Effector memory CD4-positive, alpha-beta T cell (primary cell): ENCODE data around the gene NCKAP1.

Experiments
- DNase-seq, 3 donors: peaks; one replicate each; pipeline ENCODE4 v3.0.0-alpha.2; 2020
- H3K27ac ChIP-seq: 2 replicates; pipeline ENCODE4 v1.7.0; 2013; ENCODE audit warnings: mild to moderate bottlenecking, low read length, moderate library complexity; ENCODE audit not compliant: insufficient read depth, poor library complexity, severe bottlenecking
- H3K27me3 ChIP-seq: replicated peaks from 2 replicates; pipeline ENCODE4 v1.7.0; 2013; ENCODE audit warnings: mild to moderate bottlenecking, low read length; ENCODE audit not compliant: insufficient read depth, control insufficient read depth, poor library complexity, severe bottlenecking
- H3K36me3 ChIP-seq: 2 replicates; pipeline ENCODE4 v1.7.0; 2013; ENCODE audit warnings: mild to moderate bottlenecking, low read length, moderate library complexity; ENCODE audit not compliant: control insufficient read depth, insufficient read depth
- H3K4me1 ChIP-seq: 2 replicates; pipeline ENCODE4 v1.7.0; 2013; ENCODE audit warnings: low read length, mild to moderate bottlenecking; ENCODE audit not compliant: control insufficient read depth, insufficient read depth, poor library complexity, severe bottlenecking
- H3K4me3 ChIP-seq: 2 replicates; pipeline ENCODE4 v1.7.0; 2013; ENCODE audit warnings: low read length, low read depth, mild to moderate bottlenecking; ENCODE audit not compliant: insufficient read depth, poor library complexity, severe bottlenecking
- H3K9me3 ChIP-seq: 2 replicates; pipeline ENCODE4 v1.7.0; 2013; ENCODE audit warnings: mild to moderate bottlenecking, low read length, moderate library complexity; ENCODE audit not compliant: control insufficient read depth
- total RNA-seq, 3 donors: gene quantifications; one replicate each; lab custom pipeline; 2026; lab: John Stamatoyannopoulos, UW

The NCKAP1 gene, protein sequence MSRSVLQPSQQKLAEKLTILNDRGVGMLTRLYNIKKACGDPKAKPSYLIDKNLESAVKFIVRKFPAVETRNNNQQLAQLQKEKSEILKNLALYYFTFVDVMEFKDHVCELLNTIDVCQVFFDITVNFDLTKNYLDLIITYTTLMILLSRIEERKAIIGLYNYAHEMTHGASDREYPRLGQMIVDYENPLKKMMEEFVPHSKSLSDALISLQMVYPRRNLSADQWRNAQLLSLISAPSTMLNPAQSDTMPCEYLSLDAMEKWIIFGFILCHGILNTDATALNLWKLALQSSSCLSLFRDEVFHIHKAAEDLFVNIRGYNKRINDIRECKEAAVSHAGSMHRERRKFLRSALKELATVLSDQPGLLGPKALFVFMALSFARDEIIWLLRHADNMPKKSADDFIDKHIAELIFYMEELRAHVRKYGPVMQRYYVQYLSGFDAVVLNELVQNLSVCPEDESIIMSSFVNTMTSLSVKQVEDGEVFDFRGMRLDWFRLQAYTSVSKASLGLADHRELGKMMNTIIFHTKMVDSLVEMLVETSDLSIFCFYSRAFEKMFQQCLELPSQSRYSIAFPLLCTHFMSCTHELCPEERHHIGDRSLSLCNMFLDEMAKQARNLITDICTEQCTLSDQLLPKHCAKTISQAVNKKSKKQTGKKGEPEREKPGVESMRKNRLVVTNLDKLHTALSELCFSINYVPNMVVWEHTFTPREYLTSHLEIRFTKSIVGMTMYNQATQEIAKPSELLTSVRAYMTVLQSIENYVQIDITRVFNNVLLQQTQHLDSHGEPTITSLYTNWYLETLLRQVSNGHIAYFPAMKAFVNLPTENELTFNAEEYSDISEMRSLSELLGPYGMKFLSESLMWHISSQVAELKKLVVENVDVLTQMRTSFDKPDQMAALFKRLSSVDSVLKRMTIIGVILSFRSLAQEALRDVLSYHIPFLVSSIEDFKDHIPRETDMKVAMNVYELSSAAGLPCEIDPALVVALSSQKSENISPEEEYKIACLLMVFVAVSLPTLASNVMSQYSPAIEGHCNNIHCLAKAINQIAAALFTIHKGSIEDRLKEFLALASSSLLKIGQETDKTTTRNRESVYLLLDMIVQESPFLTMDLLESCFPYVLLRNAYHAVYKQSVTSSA
- total RNA-seq, result 11.8 to 14.5 (median 12.8) reads per million in 3 donors

DNA sequence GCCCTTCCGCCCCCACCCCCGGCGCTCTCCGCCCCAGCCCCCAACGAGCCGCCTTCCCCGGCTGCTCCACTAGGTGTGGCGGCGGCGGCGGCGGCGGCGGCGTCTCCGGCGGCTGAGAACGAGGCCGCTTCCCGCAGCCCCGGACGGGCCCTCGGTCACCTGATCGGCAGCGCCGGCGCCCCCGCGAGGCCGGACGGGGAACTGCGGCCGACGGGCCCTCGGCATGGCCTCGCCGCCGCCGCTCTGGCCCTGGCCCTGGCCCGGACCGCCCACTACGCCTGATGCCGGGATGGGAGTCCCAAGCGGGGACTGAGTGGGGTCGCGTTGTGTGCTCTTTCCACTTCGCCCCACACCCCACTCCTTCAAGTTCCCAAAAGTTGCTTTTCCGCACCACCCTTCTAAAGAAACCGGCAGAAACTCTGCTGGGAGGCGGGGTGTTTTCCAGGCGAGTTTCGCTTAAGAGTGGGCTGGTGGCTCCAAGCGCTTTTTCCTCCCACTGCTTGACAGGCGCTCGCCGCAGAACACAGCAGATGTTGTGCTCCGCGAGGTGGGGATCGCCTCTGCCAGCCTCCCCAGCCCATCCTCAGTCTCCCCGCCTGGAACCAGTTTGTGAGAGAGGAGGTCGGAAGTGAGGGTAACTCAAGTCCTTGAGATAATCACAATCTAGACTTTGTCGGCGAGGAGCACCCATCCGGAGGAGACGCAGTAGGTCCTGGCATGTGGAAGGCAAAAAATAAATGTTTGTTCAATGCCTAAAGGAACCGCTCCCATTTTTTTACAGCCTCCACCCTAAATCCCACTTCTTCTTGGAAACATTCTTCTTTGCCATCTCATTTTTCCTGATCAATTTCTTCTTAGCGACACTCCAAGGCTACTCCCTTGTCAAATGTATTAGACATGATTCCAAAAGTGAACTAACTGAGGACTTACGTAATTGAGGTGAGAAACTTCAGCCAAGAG lies at the start of gene NCKAP1:
NCKAP1 (minus strand) TSS at position 117 of the 960 bp plus-strand sequence. CDS start 358 bp downstream, outside the sequence.
- Histone ChIP-seq H3K36me3 (no peaks in the 10 kb centered on the region), H3K27ac (peak within 1 kb of the TSS; percentile 6), H3K4me1 (peaks cover 23% of the 10 kb centered on the region), H3K4me3 (peak within 1 kb of the TSS; percentile 69), H3K9me3 (no peaks in the 10 kb centered on the region), H3K27me3 (peaks cover 11% of the 10 kb centered on the region)
- peak; percentile 73 to 82 (median 78) for DNase-seq

DNA sequence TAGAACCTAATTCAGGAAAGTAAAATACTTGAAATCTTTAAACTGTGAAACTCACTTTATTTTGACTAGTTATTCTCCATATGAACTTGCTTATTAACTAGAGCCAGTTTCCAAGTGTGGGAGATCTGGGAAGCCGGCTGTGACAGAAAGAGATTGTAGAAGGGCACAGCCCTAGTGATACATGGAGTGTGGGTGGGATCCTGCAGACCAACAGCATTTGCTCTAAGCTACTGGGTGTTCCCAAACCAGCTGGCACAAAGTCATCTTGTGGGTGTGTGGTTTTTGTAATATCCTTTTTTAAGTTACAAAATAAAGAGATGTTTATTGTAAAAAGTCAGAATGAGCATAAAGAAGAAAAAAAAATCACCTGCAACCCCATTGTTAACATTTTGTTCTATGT lies 43.7 kb upstream of the NCKAP1 start:
- H3K4me3 ChIP-seq, result no peak overlapping the region
- no peaks in the 10 kb centered on the region for H3K36me3 ChIP-seq
- no peaks in the 10 kb centered on the region for H3K9me3 ChIP-seq
- DNase-seq, result no peak
- no peaks in the 10 kb centered on the region for H3K27me3 ChIP-seq
- H3K27ac ChIP-seq, result no peak overlapping the region
- H3K4me1 ChIP-seq, result no peaks in the 10 kb centered on the region

DNA sequence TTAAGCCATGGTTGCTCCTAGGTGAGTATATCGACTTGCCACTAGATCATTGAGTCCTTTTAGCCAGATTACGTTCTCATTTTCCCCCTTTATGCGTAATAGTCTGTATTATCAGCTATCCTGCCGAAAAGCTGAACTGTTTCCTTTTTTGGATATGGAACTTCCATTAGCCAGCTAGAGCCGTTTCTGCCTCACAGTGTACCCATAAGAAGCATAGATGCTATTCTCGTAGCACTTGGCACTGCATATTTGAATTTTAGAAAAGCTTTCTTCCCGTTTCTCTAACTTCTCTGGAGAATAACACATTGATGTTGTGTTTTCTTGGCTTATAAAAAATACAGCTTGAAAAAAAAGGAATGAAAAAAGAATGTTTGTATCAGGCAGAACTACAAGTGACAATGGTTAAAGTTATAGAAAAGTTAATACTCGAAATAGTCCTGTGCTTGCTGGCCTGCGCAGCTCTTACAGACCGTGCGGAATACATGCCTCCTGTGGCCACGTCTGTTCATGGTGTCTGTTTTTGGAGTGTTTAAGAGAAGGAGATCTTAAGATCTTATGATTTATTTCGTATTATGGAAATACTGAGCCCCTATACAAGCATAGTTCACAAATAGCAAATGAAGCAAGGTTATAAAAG lies 41.0 kb upstream of the NCKAP1 start:
- no peaks in the 10 kb centered on the region for H3K9me3 ChIP-seq
- H3K36me3 ChIP-seq, result no peaks in the 10 kb centered on the region
- no peaks in the 10 kb centered on the region for H3K4me1 ChIP-seq
- H3K4me3 ChIP-seq, result peak overlapping the region; percentile 80
- no peak for DNase-seq
- no peaks in the 10 kb centered on the region for H3K27me3 ChIP-seq
- no peak overlapping the region for H3K27ac ChIP-seq

DNA sequence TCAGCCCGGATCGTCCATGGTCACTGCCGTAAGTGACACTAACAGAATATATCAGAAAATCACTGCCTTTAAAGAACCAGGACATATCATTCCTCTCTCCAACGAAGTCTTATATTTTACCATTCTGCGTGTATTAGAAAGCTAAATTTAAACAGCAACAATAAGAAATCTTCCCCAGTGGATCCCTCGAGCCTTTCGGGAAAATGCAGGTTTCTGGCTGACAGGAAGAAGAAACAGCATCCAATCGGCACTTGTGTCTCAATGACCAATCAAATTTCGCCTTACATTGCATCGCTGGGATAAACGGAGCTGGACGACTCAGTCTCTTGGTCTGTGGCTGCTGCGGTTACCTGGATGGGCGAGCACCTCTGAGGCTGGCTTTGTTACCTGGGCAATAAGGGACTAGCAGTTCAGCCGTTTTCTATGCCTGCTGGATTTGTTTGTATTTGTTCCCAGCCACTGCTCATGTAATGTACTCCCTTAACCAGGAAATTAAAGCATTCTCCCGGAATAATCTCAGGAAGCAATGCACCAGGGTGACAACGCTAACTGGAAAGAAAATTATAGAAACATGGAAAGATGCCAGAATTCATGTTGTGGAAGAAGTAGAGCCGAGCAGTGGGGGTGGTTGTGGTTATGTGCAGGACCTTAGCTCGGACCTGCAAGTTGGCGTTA lies 40.3 kb upstream of the NCKAP1 start, which contains the start of gene DUSP19:
DUSP19 (plus strand) TSS at position 284 of the 675 bp plus-strand sequence; CDS start at position 471, 187 bp downstream.
- Histone ChIP-seq H3K9me3 (no peaks in the 10 kb centered on the region), H3K4me1 (no peaks in the 10 kb centered on the region), H3K27me3 (no peaks in the 10 kb centered on the region)

DNA sequence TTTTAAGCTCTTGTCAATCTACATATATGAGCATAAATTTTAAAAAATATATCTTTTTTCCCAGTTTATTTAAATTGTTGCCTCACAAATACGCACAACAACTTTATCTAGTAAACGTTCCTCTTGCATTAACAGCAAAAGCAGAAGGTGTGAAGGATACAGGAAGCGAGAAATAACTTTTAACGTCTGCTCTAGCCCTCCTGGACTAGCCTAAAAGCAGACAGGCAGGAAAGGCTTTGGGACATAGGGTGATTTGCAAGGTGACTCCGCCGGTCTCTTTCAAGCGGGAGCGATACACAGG lies 39.9 kb upstream of the NCKAP1 start:
- H3K27ac ChIP-seq, result no peak overlapping the region

More for the DNA sequence above, 40.3 kb upstream of the NCKAP1 start, which contains the start of gene DUSP19:
- H3K27ac ChIP-seq, result no peak within 1 kb of the TSS
- DNase-seq, result peak; percentile 69 to 79 (median 70)
- peak within 1 kb of the TSS; percentile 80 for H3K4me3 ChIP-seq
- H3K36me3 ChIP-seq, result no peaks in the 10 kb centered on the region

DNA sequence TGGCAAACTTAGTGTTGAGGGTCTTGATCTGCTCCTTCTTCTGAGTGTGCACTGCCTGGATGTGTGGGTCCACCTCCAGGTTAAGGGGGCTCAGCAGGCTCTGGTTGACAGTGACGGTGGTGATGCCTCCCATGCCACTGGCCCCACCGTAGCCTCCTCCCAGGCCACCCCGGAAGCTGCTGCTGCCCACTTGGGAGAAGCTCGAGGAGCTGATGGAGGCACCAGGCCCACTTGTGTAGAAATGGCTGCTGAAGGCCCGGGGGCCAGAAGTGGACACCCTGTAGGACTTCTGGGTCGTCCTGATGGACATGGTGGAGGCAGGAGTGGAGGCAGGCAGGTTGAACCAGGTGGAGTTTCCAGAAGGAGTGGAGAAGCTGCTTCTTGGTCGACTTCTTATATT lies 33.9 kb upstream of the NCKAP1 start:
- Histone ChIP-seq H3K4me3 (no peak overlapping the region), H3K4me1 (no peaks in the 10 kb centered on the region), H3K36me3 (no peaks in the 10 kb centered on the region), H3K9me3 (no peaks in the 10 kb centered on the region), H3K27me3 (no peaks in the 10 kb centered on the region), H3K27ac (no peak overlapping the region)
- no peak for DNase-seq

More for the DNA sequence above, 39.9 kb upstream of the NCKAP1 start:
- Histone ChIP-seq H3K27me3 (no peaks in the 10 kb centered on the region), H3K36me3 (no peaks in the 10 kb centered on the region), H3K4me1 (no peaks in the 10 kb centered on the region), H3K4me3 (peak overlapping the region; percentile 80), H3K9me3 (no peaks in the 10 kb centered on the region)
- DNase-seq, result no peak

DNA sequence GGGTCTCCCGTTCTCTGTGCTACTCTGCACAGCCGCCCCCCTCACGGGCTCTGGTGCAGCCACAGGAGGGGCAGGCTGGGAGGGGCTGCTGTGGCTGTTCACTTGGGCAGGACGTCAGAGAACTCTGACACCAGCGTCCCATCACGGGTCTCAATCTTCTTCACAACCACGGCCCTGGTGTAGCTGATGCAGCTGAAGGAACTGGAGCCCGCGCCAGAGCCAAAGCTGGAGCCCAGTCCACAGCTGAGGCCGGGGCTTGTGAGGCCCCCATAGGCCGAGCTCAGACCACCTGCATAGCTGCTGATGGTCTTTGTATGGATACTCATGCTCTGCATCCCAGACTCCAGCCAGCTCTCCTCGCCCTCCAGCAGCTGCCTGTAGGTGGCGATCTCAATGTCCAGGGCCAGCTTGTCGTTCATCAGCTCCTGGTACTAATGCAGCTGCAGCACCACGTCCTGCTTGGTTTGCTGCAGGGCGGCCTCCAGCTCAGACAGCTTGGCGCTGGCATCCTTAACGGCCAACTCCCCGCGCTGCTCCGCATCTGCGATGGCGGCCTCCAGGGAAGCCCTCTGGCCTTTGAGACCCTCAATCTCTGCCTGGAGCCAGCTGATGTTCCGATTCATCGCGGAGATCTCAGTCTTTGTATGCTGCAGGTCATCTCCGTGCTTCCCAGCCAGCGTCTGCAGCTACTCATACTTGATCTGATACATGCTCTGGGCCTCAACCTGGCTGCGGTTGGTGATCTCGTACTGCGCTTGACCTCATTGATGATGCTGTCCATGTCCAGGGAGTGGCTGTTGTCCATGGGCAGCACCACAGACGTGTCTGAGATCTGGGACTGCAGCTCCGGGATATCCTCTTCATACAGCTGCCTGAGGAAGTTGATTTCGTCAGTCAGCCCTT lies 32.9 kb upstream of the NCKAP1 start:
- no peak for DNase-seq
- Histone ChIP-seq H3K27me3 (no peaks in the 10 kb centered on the region), H3K36me3 (no peaks in the 10 kb centered on the region), H3K27ac (no peak overlapping the region), H3K4me1 (no peaks in the 10 kb centered on the region), H3K9me3 (no peaks in the 10 kb centered on the region), H3K4me3 (no peak overlapping the region)

DNA sequence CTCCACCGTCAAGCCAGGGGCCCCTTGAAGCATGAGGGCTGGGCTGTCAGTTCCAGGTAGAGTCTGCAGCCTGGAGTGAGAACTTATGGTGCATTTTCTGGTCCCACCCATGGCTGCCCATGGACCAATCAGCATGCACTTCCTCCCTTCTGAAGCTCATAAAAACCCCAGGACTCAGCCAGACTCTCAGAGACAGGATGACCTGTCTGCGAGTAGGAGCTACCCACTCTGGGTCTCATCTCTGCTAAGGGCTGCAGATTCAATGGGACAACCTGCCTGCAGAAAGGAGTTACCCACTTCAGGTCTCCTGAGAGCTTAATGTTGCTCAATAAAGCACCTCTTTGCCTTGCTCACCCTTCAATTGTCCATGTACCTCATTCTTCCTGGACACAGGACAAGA lies 30.9 kb upstream of the NCKAP1 start:
- no peaks in the 10 kb centered on the region for H3K4me1 ChIP-seq
- H3K4me3 ChIP-seq, result no peak overlapping the region
- H3K27me3 ChIP-seq, result peaks cover 3% of the 10 kb centered on the region
- DNase-seq, result no peak
- H3K9me3 ChIP-seq, result no peaks in the 10 kb centered on the region
- no peak overlapping the region for H3K27ac ChIP-seq
- H3K36me3 ChIP-seq, result no peaks in the 10 kb centered on the region
